Uterus (tissue), 2 donors: ENCODE results near the gene DCTN2.

Experiments used
- POLR2A ChIP-seq, 2 donors: fragments of 450-650 bp; IDR thresholded peaks; one replicate each; pipeline ENCODE4 v1.6.1; 2016; ENCODE audit warnings: antibody characterized with exemption in 2 of 2, mild to moderate bottlenecking in 1 of 2, moderate library complexity in 1 of 2
- TF ChIP-seq, protein P1 (sequence below), 4 experiments: fragments of 200-600 bp in 2 of 4; fragments of 450-650 bp in 2 of 4; sonication (generic) in 2 of 4; IDR thresholded peaks; one replicate each; pipeline ENCODE4 v1.5.1; 2016 to 2019; ENCODE audit warnings: antibody characterized with exemption in 4 of 4, mild to moderate bottlenecking in 2 of 4, moderate library complexity in 1 of 4

DNA sequence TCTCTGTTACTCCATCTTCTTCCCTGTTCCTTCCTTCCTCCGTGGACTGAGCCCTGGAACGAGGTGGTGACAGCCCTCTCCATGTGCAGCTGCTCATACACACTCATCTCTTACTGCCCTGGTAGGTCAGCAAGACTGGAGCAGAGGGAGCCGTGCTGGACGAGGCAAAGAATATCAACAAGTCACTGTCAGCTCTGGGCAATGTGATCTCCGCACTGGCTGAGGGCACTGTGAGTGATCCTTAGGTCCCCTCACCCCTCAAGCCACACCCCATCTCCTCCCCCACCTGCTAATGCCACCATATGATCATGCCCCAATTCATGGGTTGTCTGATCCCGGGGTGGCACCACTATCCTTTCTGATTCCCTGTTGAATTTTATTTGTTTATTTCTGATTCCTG, 21.8 kb upstream of the DCTN2 start:
- TF ChIP-seq, protein P1, sequence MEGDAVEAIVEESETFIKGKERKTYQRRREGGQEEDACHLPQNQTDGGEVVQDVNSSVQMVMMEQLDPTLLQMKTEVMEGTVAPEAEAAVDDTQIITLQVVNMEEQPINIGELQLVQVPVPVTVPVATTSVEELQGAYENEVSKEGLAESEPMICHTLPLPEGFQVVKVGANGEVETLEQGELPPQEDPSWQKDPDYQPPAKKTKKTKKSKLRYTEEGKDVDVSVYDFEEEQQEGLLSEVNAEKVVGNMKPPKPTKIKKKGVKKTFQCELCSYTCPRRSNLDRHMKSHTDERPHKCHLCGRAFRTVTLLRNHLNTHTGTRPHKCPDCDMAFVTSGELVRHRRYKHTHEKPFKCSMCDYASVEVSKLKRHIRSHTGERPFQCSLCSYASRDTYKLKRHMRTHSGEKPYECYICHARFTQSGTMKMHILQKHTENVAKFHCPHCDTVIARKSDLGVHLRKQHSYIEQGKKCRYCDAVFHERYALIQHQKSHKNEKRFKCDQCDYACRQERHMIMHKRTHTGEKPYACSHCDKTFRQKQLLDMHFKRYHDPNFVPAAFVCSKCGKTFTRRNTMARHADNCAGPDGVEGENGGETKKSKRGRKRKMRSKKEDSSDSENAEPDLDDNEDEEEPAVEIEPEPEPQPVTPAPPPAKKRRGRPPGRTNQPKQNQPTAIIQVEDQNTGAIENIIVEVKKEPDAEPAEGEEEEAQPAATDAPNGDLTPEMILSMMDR (IDR thresholded peaks at IDR 0.05), result no peak
- no peak for TF ChIP-seq POLR2A (IDR thresholded peaks at IDR 0.05)
